A549 (cell line): ENCODE measurements around the gene GATAD2A.

ENCODE experiments used
- CHD2 ChIP-seq: fragments of 150-350 bp; IDR thresholded peaks from 2 replicates; pipeline ENCODE4 v1.6.1; 2014; ENCODE audit warnings: low read length; ENCODE audit not compliant: partially characterized antibody
- CTCF ChIP-seq: fragments of >200 bp; sonication (Bioruptor Twin); formaldehyde crosslinking; IDR thresholded peaks from 3 replicates; pipeline ENCODE4 v1.5.1; 2016
- EP300 ChIP-seq, 2 experiments: fragments of >200 bp; sonication (Bioruptor Twin); formaldehyde crosslinking; IDR thresholded peaks; 2 replicates in 1 of 2; 3 replicates in 1 of 2; pipeline ENCODE4 v1.6.1; 2016 to 2017
- RAD21 ChIP-seq, 2 experiments: fragments of >200 bp in 1 of 2; sonication (Bioruptor Twin) in 1 of 2; formaldehyde crosslinking in 1 of 2; IDR thresholded peaks in 1 of 2; conservative IDR thresholded peaks in 1 of 2; 2 replicates in 1 of 2; 3 replicates in 1 of 2; pipeline ENCODE4 v1.6.1; 2012 to 2018; ENCODE audit warnings: inconsistent platforms in 1 of 2
- RARB ChIP-seq: fragments of 250-450 bp; sonication (Bioruptor Pico); IDR thresholded peaks from 2 replicates; pipeline ENCODE4 v1.8.0; 2021; ENCODE audit warnings: mild to moderate bottlenecking, moderate library complexity
- USF2 ChIP-seq: fragments of 450-650 bp; IDR thresholded peaks from 2 replicates; pipeline ENCODE4 v1.6.1; 2014; ENCODE audit warnings: antibody characterized with exemption

GRCh38 chr19:19407633-19407930 lies 2.1 kb downstream of the GATAD2A start:
- no peak for TF ChIP-seq RARB (CRISPR knock-in tag)
- TF ChIP-seq CHD2: no peak
- TF ChIP-seq CTCF: no peak
- TF ChIP-seq RAD21 (conservative IDR thresholded peaks at IDR 0.05 in 1 of 2, IDR thresholded peaks at IDR 0.05 in 1 of 2): no peak
- TF ChIP-seq EP300 (IDR thresholded peaks at IDR 0.05): no peak
- TF ChIP-seq USF2: no peak
